Measurements from ENCODE around the gene OPA1. TPM values are rescaled to one million over a fixed set of nuclear protein-coding genes. Genes with fewer than 3 reads are reported as not detected.

OPA1 gene
- total and polyA plus RNA-seq, 2 of the 4 experiments (the other 2 are of a cell fraction) = 17.8 to 73.7 TPM

GRCh38 chr3:193560091-193560490 is 32.9 kb upstream of the OPA1 start:
- no peak overlapping the region for H3K14ac ChIP-seq (replicated peaks; ENCODE audit: low read depth, low read length)
- no peak overlapping the region for H3K18ac ChIP-seq (ENCODE audit: low read depth, low read length)
- no peak overlapping the region for H3K9ac ChIP-seq (ENCODE audit: low read depth, low read length)
- intact Hi-C loops (cut with micrococcal nuclease) = no loop called here
- H3K27ac ChIP-seq (ENCODE audit: insufficient read depth, low read length) = no peak overlapping the region
- no peak overlapping the region for H2AK5ac ChIP-seq (ENCODE audit: low read depth, low read length)
- no peak overlapping the region for H3K4me2 ChIP-seq (ENCODE audit: low read depth, low read length)
- dilution Hi-C loops (cut with HindIII; ENCODE audit: low sequenced_read_pairs, unreplicated experiment) = no loop called here
- no peak for TF ChIP-seq NFE2L2 (IDR thresholded peaks at IDR 0.05; ENCODE audit: low read depth, low read length)
- no peak overlapping the region for H3K23ac ChIP-seq (ENCODE audit: low read depth, low read length)
- no peaks in the 10 kb centered on the region for H3K4me1 ChIP-seq (ENCODE audit: control insufficient read depth, insufficient read depth, low read length)
- no peak overlapping the region for H2BK5ac ChIP-seq (ENCODE audit: low read depth, low read length, poor library complexity, severe bottlenecking)
- H4K5ac ChIP-seq (ENCODE audit: low read depth, low read length) = no peak overlapping the region
- no peak overlapping the region for H3K56ac ChIP-seq (ENCODE audit: extremely low read depth, insufficient read depth, low read length)
- no peak overlapping the region for H2BK20ac ChIP-seq (ENCODE audit: low read depth, low read length)
- no peak overlapping the region for H3K4ac ChIP-seq (ENCODE audit: low read depth, low read length)
- ATAC-seq (ENCODE audit: low read depth) (no peak), DNase-seq (no peak)
- H2AFZ ChIP-seq (replicated peaks; ENCODE audit: low read length, poor library complexity) = no peak overlapping the region
- H3K79me1 ChIP-seq (ENCODE audit: low read depth in 1 of 2, low read length in 2 of 2) = no peaks in the 10 kb centered on the region
- in situ Hi-C loops (cut with MboI; ENCODE audit: low sequenced_read_pairs) = no loop called here
- H3K4me3 ChIP-seq (ENCODE audit: insufficient read depth, low read depth, low read length) = no peak overlapping the region
- ChIA-PET CTCF (no interaction called here), POLR2A (ENCODE audit: unreplicated experiment) (no interaction called here)
- no peaks in the 10 kb centered on the region for H4K20me1 ChIP-seq (ENCODE audit: insufficient read depth, low read length)
- no peak overlapping the region for H4K8ac ChIP-seq (ENCODE audit: low read depth in 2 of 2, low read length in 2 of 2)
- H2BK15ac ChIP-seq (ENCODE audit: low read depth, low read length) = no peak overlapping the region
- BruUV-seq (replicated peaks) = no TSS peak
- H4K91ac ChIP-seq (ENCODE audit: insufficient read depth, low read depth, low read length) = no peak overlapping the region
- no peak overlapping the region for H2BK120ac ChIP-seq (ENCODE audit: low read depth, low read length)
- H3K27me3 ChIP-seq (ENCODE audit: control insufficient read depth, insufficient read depth, low read length) = no peaks in the 10 kb centered on the region; the same call in 1 of the 2 replicates
- H3K9me1 ChIP-seq (ENCODE audit: insufficient read depth, low read length) = no peaks in the 10 kb centered on the region; the same call in 1 of the 2 replicates
- no peaks in the 10 kb centered on the region for H3K9me3 ChIP-seq (ENCODE audit: control insufficient read depth, insufficient read depth, low read length)
- no peaks in the 10 kb centered on the region for H3K36me3 ChIP-seq (ENCODE audit: control insufficient read depth, insufficient read depth, low read length)
- no peak overlapping the region for H2AK9ac ChIP-seq (replicated peaks; ENCODE audit: low read depth, low read length, poor library complexity)
- WGBS, 2 experiments (ENCODE audit: extremely low coverage in 2 of 2, insufficient read length in 1 of 2) = no CpG with 5 or more reads among the region's 4 CpGs
